Measurements from ENCODE around the gene RAD51C. TPM values are rescaled to one million over a fixed set of nuclear protein-coding genes. Genes with fewer than 3 reads are reported as not detected.

Gene RAD51C
- polyA plus RNA-seq, 1 donor (not counting 4 experiments of a cell fraction or from before 2014, with no cell fraction given) = 41.8 TPM

GRCh38 chr17:58702045-58702476, 9.7 kb downstream of the RAD51C start:
- H3K9me3 ChIP-seq (ENCODE audit: control insufficient read depth, low read depth, low read length) = no peaks in the 10 kb centered on the region
- H4K20me1 ChIP-seq (ENCODE audit: control insufficient read depth, extremely low read depth, insufficient read depth, low read length) = no peaks in the 10 kb centered on the region
- H3K27ac ChIP-seq (ENCODE audit: control insufficient read depth, insufficient read depth, low read length) = no peak overlapping the region
- no peaks in the 10 kb centered on the region for H3K9me1 ChIP-seq (ENCODE audit: control insufficient read depth, extremely low read depth, insufficient read depth, low read length)
- FAIRE-seq (no peak), DNase-seq (ENCODE audit: low read depth, low spot score) (no peak)
- H3K79me2 ChIP-seq (ENCODE audit: control insufficient read depth, insufficient read depth, low read length) = no peaks in the 10 kb centered on the region
- H3K9ac ChIP-seq (ENCODE audit: control insufficient read depth, extremely low read depth, insufficient read depth, low read length) = no peak overlapping the region
- TF ChIP-seq EZH2 (IDR thresholded peaks at IDR 0.05; ENCODE audit: low read length) (no peak), CTCF (optimal IDR thresholded peaks at IDR 0.05 in 1 of 3, IDR thresholded peaks at IDR 0.05 in 1 of 3, conservative IDR thresholded peaks at IDR 0.05 in 1 of 3; ENCODE audit: extremely low read depth in 1 of 3, insufficient read depth in 2 of 3, low read length in 3 of 3) (no peak)
- H3K27me3 ChIP-seq (ENCODE audit: control insufficient read depth, extremely low read depth, insufficient read depth, low read length) = no peaks in the 10 kb centered on the region
- H3K4me1 ChIP-seq (ENCODE audit: control insufficient read depth, extremely low read depth, insufficient read depth, low read length) = no peaks in the 10 kb centered on the region
- no peak overlapping the region for H3K4me2 ChIP-seq (ENCODE audit: control insufficient read depth, extremely low read depth, insufficient read depth, low read depth, low read length)
- H3K4me3 ChIP-seq (ENCODE audit: control insufficient read depth in 2 of 3, extremely low read depth in 1 of 3, insufficient read depth in 2 of 3, low read depth in 1 of 3, low read length in 3 of 3) = no peak overlapping the region
- dilution Hi-C loops (cut with MboI; ENCODE audit: extremely low pct_ligation_motif_present, low sequenced_read_pairs) = no loop called here
- no peak overlapping the region for H2AFZ ChIP-seq (ENCODE audit: control insufficient read depth, low read length)
- H3K36me3 ChIP-seq (ENCODE audit: control insufficient read depth in 2 of 2, extremely low read depth in 1 of 2, insufficient read depth in 2 of 2, low read length in 2 of 2) = peaks cover 0 to 2% of the 10 kb centered on the region in 2 experiments

- Histone ChIP-seq H3K36me3 (ENCODE audit: control insufficient read depth in 2 of 2, extremely low read depth in 1 of 2, insufficient read depth in 2 of 2, low read length in 2 of 2) (peaks cover under 1 to 2% of the 10 kb centered on the region in 2 experiments), H3K27ac (ENCODE audit: control insufficient read depth, insufficient read depth, low read length) (no peak overlapping the region), H3K4me2 (ENCODE audit: control insufficient read depth, extremely low read depth, insufficient read depth, low read depth, low read length) (no peak overlapping the region), H3K79me2 (ENCODE audit: control insufficient read depth, insufficient read depth, low read length) (no peaks in the 10 kb centered on the region), H2AFZ (ENCODE audit: control insufficient read depth, low read length) (no peak overlapping the region), H3K4me1 (ENCODE audit: control insufficient read depth, extremely low read depth, insufficient read depth, low read length) (no peaks in the 10 kb centered on the region), H3K4me3 (ENCODE audit: control insufficient read depth in 2 of 3, extremely low read depth in 1 of 3, insufficient read depth in 2 of 3, low read depth in 1 of 3, low read length in 3 of 3) (no peak overlapping the region), H4K20me1 (ENCODE audit: control insufficient read depth, extremely low read depth, insufficient read depth, low read length) (no peaks in the 10 kb centered on the region), H3K9me1 (ENCODE audit: control insufficient read depth, extremely low read depth, insufficient read depth, low read length) (no peaks in the 10 kb centered on the region), H3K9me3 (ENCODE audit: control insufficient read depth, low read depth, low read length) (no peaks in the 10 kb centered on the region), H3K27me3 (ENCODE audit: control insufficient read depth, extremely low read depth, insufficient read depth, low read length) (no peaks in the 10 kb centered on the region), H3K9ac (ENCODE audit: control insufficient read depth, extremely low read depth, insufficient read depth, low read length) (no peak overlapping the region)
- no peak for TF ChIP-seq EZH2 (IDR thresholded peaks at IDR 0.05; ENCODE audit: low read length)
- DNase-seq (ENCODE audit: low read depth, low spot score) (no peak), FAIRE-seq (no peak)
- dilution Hi-C loops (cut with MboI; ENCODE audit: extremely low pct_ligation_motif_present, low sequenced_read_pairs) = no loop called here
Observed at GRCh38 chr17:58702708-58703107, 10.3 kb downstream of the RAD51C start.
